Suppressor macrophage treated with lipopolysaccharide for 4 hours (primary cell): ENCODE results near the gene ZNF791.
"Not testable (repeated sequence)": the region's sequence is repeated elsewhere in the genome, so short reads cannot be mapped to it uniquely, and the experiment has no call there.

ENCODE experiments used
- DNase-seq: peaks from one replicate; pipeline ENCODE4 v3.0.0-alpha.2; 2020

Gene ZNF791

DNA sequence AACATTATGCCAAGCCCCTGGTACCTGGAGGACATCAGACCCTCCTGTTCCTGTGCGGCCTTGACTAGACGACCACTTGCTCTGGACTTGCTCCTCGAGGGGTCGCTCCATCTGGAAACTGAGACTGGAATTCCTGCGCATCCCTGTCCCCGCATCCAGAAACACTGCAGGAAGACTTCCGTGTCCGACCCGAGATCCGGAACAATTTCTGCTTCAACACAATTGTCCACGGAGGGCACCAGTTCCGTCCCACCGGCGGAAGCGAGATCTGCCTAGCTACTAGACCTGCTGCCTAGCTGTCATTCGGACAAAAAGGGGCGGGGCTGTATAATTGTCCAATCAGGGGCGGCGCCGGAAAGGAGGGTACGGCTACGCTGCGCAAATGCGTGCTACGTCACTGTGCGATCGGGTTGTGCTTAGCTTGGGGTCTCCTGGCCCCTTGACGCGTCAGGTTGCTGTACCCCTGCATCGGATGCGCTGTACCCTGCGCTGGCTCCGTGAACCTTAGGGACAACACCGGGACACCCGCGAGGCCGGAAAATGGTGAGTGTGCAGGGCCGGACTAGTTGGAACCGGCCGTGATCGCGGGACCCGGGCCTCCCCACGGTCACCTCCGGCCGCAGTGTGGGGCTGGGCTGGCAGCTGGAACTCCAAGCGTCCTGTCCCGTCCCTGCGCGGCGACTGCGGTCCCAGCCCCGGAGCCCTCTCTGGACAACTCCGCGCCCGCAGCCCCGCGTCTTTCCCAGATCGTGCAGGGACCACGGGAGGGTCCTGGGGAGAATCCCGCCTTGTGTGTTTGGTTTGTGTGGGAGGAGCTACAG, at the start of gene ZNF791, which contains the start of gene ZNF490:
Gene ZNF791 (plus strand): TSS at position 381 of the 821 bp plus-strand sequence. CDS start 160 bp downstream, at position 541.
Gene ZNF490 (minus strand): TSS at position 274 of the 821 bp plus-strand sequence. CDS start 133 bp downstream, at position 141.
- DNase-seq, result peak; percentile 99

DNA sequence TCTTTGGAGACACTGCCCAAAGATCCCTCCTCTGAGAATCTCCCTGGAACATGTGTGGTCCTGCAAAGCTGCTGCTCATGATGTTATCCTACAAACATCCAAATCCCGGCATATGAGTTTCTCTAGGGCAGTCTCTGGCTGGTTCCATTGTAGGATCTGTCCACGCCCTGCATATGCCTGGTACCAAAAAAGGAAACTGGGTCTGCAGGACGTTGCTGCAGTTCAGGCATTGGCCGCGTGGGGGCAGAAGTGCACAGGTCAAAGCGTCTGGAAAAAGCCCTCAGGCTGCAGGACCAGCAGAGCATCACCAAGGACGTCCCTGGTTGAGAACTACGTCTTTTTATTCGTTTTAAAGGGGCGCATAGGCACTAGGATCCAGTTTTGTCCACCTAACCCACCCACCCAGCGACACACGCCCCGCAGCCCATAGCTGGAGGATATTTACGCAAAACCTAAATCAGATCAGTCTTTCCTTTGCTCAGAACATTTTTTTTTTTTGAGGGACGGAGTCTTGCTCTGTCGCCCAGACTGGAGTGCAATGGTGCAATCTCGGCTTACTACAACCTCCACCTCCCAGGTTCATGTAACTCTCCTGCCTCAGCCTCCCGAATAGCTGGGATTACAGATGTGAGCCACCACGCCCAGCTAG, 46.6 kb upstream of the ZNF791 start:
- DNase-seq, result peak; percentile 89

DNA sequence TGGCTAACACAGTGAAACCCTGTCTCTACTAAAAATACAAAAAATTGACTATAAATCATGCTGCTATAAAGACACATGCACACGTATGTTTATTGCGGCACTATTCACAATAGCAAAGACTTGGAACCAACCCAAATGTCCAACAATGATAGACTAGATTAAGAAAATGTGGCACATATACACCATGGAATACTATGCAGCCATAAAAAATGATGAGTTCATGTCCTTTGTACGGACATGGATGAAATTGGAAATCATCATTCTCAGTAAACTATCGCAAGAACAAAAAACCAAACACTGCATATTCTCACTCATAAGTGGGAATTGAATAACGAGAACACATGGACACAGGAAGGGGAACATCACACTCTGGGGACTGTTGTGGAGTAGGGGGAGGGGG, 44.3 kb upstream of the ZNF791 start:
- DNase-seq, result not testable (repeated sequence)

DNA sequence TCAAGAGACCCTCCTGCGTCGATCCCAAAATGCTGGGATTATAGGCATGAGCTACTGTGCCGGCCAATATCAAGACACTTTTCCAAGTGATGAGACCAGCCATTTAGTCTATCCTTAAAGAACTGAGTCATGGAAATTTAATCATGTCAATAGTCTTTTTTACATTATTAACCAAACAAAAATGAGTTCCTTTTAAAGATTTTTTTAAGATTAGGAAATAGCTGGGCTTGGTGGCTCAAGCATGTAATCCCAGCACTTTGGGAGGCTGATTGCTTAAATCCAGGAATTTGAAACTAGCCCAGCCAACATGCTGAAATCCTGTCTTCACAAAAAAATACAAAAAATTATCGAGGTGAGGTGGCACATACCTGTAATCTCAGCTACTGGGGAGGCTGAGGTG, 42.8 kb upstream of the ZNF791 start:
- DNase-seq, result no peak

DNA sequence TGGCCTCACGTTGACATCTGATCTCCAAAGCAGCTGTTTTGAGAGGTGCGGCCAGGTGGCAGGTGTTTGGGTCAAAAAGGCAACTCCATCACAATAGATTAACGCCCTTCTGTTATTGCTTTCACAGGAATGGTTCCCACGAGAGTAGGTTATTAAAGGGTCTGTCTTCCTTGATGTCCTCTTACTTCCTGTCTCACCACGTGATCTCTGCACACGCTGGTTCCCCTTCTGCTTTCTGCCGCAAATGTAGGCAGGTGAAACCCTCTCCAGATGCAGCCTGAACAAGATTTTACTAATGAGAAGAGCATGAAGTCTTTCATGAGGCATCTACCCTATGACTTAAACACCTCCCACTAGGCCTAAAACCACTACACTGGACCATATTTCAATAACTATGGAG, 36.7 kb upstream of the ZNF791 start:
- no peak for DNase-seq

DNA sequence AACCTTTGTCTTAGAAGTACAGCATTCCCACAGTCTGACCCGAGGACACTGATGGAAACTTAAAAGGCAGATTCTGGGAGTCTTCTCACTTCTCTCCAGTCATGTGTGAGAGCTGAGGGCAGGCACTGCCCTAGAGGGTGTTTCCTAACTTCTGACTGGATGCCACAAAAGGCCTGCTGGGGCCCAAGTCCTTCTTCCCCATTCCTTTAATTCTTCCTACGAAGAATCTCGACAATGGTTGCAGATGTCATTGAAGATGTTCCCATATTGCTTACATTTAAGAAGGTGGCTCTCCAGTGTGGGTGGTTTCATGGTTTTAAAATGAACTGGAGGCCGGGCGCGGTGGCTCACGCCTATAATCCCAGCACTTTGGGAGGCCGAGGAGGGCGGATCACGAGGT, 32.1 kb upstream of the ZNF791 start:
- no peak for DNase-seq

DNA sequence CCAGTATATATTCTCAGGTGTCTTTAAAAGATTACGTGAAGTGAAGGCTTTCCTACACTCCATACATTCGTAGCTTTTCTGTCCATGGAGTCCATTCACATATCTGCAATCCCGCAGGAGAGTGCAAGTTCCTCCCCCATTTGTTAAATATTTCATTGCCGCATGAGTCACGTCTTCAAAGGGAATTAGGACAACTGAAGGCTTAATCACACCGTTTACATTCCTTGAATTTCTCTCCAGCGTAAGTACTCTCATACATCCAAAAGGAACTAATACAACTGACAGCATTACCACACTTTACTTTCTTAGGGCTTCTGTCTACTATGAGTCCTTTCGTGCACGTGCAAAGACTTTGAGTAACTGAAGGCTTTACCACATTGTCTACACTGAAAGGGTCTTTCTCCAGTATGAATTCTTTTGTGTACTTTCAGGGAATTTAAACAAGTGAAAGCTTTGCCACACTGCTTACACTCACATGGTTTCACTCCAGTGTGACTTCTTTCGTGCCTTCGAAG, 30.5 kb upstream of the ZNF791 start:
- DNase-seq, result no peak

DNA sequence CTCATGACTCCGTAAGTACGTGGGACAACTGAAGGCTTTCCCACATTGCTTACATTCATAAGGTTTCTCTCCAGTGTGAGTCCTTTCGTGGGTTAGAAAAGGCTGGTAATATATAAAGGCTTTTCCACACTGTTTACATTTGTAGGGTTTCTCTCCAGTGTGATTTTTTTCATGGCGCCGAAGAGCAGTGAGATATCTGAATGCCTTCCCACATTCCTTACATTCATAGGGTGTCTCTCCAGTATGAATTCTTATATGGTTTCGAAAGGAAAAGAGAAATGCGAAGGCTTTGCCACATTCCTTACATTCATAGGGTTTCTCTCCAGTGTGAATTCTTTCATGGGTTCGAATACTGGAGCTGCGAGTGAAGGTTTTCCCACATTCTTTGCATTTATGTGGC, 29.6 kb upstream of the ZNF791 start:
- DNase-seq, result no peak

DNA sequence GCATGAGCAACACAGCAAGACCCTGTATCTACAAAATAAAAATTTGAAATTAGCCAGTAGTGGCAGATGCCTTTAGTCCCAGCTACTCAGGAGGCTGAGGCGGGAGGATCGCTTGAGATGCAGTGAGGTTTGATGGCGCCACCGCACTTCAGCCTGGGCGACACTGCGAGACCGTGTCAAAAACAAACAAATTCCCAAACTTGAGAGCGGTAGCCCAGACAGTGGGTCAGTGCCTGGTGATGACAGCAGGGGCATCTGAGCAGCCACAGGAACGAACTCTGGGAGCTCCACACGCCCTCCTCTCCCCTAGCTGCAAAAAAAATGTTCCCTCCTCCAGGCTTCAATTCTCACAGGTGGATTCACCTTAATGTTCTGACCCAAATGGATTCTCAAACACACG, 14.2 kb upstream of the ZNF791 start:
- no peak for DNase-seq

DNA sequence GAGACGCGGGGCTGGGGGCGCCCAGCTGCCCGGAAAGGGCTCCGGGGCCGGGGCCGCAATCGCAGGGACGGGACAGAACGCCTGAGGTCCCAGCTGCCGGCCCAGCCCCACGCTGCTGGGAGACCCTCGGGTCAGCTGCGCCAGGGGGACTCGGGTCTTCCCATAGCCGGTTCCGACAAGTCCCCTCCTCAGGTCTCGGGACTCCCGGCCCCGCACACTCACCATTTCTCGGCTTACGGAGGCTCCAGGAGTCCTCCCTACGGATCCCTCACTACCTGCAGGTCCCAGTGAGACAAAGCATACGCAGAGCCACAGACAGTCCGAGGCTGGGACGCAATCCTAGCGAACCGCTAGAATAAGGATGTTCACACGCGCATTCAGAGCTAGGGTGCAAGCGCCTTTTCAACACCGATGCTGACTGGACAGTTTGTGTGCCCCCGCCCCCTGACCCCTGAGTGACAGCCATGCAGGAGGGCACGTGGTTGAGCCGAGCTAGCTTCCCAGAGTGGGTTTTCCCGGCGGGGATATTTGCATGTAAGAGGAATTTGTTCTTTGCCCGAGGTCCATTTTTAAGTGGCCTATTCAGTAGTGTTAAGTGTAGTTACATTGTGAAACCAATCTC, 13.7 kb upstream of the ZNF791 start:
- DNase-seq, result no peak

DNA sequence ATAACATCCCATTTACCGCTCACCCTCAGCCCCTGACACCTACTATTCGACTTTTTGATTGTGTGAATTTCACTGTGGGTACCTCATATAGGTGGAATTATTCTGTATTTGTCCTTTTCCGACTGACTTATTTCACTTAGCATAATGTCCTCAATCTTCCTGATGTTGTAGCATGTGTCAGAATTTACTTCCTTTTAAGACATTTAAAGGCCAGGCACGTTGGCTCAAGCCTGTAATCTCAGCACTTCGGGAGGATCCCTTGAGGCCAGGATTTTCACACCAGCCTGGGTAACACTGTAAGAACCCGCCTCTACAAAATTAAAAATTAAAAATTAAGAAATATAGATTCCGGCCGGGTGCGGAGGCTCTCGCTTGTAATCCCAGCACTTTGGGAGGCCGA, 13.1 kb upstream of the ZNF791 start:
- DNase-seq, result no peak

DNA sequence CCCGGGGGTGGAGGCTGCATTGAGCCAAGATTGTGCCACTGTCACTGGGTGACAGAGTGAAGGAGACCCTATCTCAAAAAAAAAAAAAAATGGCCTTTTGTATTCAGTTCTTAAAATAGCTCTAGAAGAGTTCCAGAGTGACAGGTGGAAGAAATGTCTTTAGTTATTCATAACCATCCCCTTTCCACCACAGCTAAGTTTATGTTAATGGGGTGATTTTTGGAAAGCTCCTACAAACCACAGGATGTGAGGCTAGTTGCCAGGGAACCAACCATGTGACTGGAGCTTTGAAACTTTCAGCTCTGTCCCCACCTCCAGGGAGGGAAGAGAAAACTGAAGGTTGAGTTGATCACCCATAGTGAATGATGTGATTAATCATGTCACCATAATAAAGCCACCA, 7.0 kb upstream of the ZNF791 start:
- no peak for DNase-seq

DNA sequence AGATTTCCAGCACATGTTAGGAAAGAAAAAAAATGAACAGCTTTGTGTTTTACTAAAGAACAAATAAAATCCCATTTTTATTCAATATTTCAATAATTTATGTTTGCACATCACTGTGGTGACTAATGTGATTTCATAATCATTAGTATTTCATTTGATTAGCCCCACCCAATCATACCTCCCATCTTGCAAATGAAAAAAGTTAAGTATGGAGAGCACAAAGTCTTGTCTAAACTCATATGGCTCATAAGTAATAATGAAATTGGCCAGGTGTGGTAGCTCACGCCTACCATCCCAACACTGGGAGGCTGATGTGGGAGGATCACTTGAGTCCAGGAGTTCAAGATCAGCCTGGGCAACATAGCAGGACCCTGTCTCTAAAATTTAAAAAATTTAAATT, 3.9 kb upstream of the ZNF791 start:
- DNase-seq, result no peak

DNA sequence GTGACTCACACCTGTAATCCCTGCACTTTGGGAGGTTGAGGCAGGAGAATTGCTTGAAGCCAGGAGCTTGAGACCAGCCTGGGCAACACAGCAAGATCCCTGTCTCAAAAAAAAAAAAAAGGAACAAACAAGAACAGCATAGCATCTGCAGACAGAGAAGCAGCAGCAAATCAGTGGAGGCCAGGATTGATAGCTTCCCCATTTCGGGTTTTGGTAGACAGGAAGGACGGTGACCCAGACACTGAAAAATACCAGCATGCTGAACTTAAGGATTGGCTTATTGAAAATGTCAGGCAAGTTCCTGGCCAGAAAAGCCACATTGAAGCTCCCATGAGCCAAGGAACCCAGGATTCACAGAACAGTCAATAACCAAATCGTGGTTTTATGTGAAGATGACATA, 3.1 kb upstream of the ZNF791 start:
- no peak for DNase-seq

DNA sequence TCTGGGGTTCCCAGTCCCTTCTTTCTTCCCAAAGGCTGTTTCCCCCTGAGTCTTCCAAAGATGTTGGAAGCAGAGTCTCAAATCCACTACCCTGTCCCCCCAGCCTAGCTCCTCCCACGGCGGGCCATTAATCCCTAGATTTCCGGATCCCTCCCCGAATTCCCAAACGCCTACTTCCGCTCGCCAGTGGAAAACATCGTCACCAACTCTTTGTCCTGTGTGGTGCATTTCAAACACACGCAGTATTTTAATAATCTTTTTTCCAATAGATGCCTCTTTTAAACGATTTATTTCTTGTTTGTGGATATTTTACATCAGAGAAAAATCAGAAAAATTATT, 610 bp downstream of the ZNF791 start:
- DNase-seq, result peak; percentile 33

DNA sequence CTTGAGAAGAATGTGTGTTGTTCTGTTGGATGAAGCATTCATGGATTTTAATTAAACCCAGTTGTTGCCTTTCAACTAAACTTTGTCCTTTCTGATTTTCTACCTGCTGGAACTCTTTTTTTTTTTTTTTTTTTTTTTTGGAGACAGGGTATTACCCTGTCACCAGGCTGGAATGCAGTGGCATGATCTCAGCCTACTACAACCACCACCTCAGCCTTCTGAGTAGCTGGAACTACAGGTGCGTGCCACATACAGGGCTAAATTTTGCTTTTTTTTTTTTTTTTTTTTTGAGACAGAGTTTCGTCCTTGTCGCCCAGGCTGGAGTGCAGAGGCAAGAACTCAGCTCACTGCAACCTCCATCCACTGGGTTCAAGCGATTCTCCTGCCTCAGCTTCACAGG, 6.9 kb downstream of the ZNF791 start:
- DNase-seq, result no peak

DNA sequence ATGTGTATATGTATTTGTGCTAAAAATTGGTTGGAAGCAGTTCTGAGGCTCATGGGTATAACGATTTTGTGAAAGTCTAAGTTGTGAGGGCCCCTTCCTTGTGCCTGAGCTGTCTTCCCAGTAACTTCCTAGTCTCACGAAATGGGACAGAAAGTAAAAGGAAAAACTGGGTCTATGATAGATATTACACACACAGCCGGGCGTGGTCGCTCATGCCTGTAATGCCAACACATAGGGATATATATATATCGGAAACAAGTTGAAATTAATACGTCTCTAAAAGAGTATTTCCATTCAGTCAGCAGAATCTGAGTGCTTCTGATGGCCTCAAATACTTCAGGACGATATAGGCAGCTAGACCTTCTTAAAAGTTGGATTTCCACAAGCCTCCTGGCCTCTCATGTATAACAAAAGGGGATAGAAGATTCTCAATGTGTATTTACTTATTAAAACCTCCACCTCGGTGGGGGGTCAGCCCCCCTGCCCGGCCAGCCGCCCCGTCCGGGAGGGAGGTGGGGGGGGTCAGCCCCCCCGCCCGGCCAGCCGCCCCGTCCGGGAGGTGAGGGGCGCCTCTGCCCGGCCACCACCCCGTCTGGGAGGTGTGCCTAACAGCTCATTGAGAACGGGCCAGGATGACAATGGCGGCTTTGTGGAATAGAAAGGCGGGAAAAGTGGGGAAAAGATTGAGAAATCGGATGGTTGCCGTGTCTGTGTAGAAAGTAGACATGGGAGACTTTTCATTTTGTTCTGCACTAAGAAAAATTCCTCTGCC, 10.7 kb downstream of the ZNF791 start:
- peak; percentile 46 for DNase-seq

DNA sequence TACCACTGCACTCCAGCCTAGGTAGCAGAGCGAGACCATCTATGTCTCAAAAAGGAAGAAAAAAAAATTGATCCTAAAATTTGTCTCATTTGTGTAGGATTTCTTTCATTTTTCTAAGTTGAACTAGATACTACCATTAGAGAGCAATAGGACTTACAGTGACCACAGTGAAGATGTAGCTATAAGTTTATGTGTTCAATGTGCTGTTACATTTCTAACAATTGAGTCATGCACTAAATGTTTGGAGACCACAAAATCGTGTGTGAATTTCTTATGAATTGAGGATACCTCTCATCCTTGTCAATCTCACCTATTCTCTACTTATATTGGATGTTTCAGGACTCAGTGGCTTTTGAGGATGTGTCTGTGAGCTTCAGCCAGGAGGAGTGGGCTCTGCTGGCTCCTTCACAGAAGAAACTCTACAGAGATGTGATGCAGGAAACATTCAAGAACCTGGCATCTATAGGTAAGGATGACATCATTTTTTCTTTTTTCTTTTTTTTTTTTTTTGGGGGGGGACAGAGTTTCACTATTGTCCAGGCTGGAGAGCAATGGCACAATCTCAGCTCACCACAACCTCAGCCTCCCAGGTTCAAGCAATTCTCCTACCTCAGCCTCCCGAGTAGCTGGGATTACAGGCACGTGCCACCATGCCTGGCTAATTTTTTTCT, 12.8 kb downstream of the ZNF791 start:
- no peak for DNase-seq

DNA sequence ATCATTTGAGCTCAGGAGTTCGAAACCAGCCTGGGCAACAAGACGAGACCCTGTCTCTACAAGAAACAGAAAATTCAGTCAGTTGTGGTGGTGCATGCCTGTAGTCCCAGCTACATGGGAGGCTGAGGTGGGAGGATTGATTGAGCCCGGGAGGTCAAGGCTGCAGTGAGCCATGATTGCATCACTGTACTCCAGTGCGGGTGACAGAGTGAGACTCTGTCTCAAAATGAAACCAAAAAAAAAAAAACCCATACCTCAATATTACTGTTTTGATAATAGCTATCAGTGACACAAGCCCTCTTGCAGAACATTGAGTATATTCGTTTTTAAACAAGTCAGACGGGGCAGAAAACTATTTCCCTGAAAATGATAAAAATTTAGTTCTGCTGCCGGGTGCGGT, 16.2 kb downstream of the ZNF791 start:
- no peak for DNase-seq

DNA sequence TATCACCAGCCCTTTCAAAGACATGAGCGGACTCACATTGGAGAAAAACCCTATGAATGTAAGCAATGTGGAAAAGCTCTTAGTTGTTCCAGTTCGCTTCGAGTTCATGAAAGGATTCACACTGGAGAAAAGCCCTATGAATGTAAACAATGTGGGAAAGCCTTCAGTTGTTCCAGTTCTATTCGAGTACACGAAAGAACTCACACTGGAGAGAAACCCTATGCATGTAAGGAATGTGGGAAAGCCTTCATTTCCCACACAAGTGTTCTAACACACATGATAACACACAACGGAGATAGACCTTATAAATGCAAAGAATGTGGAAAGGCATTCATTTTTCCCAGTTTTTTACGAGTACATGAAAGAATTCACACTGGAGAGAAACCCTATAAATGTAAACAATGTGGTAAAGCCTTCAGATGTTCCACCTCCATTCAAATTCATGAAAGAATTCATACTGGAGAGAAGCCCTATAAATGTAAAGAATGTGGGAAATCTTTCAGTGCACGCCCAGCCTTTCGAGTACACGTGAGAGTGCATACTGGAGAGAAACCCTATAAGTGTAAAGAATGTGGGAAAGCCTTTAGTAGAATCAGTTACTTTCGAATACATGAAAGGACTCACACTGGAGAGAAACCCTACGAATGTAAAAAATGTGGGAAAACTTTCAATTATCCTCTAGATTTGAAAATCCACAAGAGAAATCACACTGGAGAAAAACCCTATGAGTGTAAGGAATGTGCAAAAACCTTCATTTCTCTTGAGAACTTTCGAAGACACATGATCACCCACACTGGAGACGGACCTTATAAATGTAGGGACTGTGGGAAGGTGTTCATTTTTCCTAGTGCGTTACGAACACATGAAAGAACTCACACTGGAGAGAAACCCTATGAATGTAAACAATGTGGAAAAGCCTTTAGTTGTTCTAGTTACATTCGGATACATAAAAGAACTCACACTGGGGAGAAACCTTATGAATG, 17.6 kb downstream of the ZNF791 start:
- no peak for DNase-seq

DNA sequence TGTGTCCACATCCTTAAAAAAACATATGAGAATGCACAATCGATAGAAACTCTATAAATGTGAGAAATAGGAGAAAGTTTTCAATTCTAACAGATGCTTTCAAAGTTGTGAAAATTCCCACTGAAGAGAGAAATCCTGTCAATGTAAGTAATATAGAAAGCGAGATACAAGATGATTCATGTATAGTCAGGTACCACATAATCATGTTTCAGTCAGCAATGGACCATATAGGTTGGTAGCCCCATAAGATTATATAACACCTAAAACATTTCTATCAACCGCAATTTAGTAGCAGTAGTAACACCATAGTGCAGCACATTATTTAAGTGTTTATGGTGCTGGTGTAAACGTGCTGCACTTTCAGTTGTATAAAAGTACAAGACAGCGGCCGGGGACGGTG, 18.5 kb downstream of the ZNF791 start:
- DNase-seq, result no peak
